H9 (cell line): ENCODE data around the gene CPT1C. TPM values are rescaled to one million over a fixed set of nuclear protein-coding genes. Genes with fewer than 3 reads are reported as not detected.

ENCODE experiments used
- DNase-seq: peaks from one replicate; pipeline ENCODE4 v3.0.0-alpha.2; 2017
- H2AFZ ChIP-seq: one replicate; pipeline ENCODE4 v1.6.1; 2013; ENCODE audit warnings: mild to moderate bottlenecking, low read length, control low read depth, moderate library complexity
- H2AK5ac ChIP-seq: 2 replicates; pipeline ENCODE4 v1.6.1; 2013; ENCODE audit warnings: low read length, control low read depth, mixed read lengths; ENCODE audit not compliant: insufficient read length
- H2BK120ac ChIP-seq: one replicate; pipeline ENCODE4 v1.6.1; 2013; ENCODE audit warnings: low read depth, mild to moderate bottlenecking, low read length, control low read depth, inconsistent platforms; ENCODE audit not compliant: poor library complexity, severe bottlenecking
- H2BK12ac ChIP-seq: 2 replicates; pipeline ENCODE4 v1.6.1; 2013; ENCODE audit warnings: low read length, control low read depth, mixed read lengths, low read depth; ENCODE audit not compliant: insufficient read length
- H2BK15ac ChIP-seq: 2 replicates; pipeline ENCODE4 v1.6.1; 2013; ENCODE audit warnings: low read depth, low read length, control low read depth
- H2BK20ac ChIP-seq: one replicate; pipeline ENCODE4 v1.6.1; 2013; ENCODE audit warnings: low read depth, mild to moderate bottlenecking, low read length, control low read depth, inconsistent platforms; ENCODE audit not compliant: poor library complexity, severe bottlenecking
- H2BK5ac ChIP-seq: 2 replicates; pipeline ENCODE4 v1.6.1; 2013; ENCODE audit warnings: low read length, control low read depth, mixed read lengths; ENCODE audit not compliant: insufficient read length
- H3K14ac ChIP-seq: 2 replicates; pipeline ENCODE4 v1.6.1; 2013; ENCODE audit warnings: low read length, control low read depth; ENCODE audit not compliant: insufficient read depth
- H3K18ac ChIP-seq: 2 replicates; pipeline ENCODE4 v1.6.1; 2013; ENCODE audit warnings: low read depth, mild to moderate bottlenecking, mixed read lengths, low read length, control low read depth; ENCODE audit not compliant: insufficient read length
- H3K23ac ChIP-seq: 2 replicates; pipeline ENCODE4 v1.6.1; 2013; ENCODE audit warnings: low read length, control low read depth, mixed read lengths, low read depth; ENCODE audit not compliant: insufficient read length
- H3K23me2 ChIP-seq: 2 replicates; pipeline ENCODE4 v1.6.1; 2013; ENCODE audit warnings: low read depth, mild to moderate bottlenecking, mixed read lengths, low read length, control low read depth; ENCODE audit not compliant: insufficient read length, poor library complexity, severe bottlenecking
- H3K27ac ChIP-seq: 2 replicates; pipeline ENCODE4 v1.5.1; 2013; ENCODE audit warnings: low read length, control low read depth, mixed read lengths, low read depth; ENCODE audit not compliant: insufficient read length
- H3K27me3 ChIP-seq: 2 replicates; pipeline ENCODE4 v1.6.1; 2013; ENCODE audit warnings: low read length, control low read depth, inconsistent platforms; ENCODE audit not compliant: insufficient read depth
- H3K4ac ChIP-seq: 2 replicates; pipeline ENCODE4 v1.6.1; 2013; ENCODE audit warnings: low read depth, mild to moderate bottlenecking, control low read depth, inconsistent platforms, low read length, moderate library complexity
- H3K4me1 ChIP-seq: 2 replicates; pipeline ENCODE4 v1.6.1; 2013; ENCODE audit warnings: low read length, control low read depth, inconsistent platforms; ENCODE audit not compliant: insufficient read depth
- H3K4me2 ChIP-seq: 2 replicates; pipeline ENCODE4 v1.6.1; 2013; ENCODE audit warnings: low read length, control low read depth, mixed read lengths; ENCODE audit not compliant: insufficient read length, insufficient read depth
- H3K56ac ChIP-seq: 2 replicates; pipeline ENCODE4 v1.6.1; 2013; ENCODE audit warnings: low read depth, mild to moderate bottlenecking, mixed read lengths, low read length, control low read depth; ENCODE audit not compliant: insufficient read length
- H3K79me1 ChIP-seq: 2 replicates; pipeline ENCODE4 v1.6.1; 2013; ENCODE audit warnings: low read depth, mild to moderate bottlenecking, moderate library complexity, low read length, control low read depth, inconsistent platforms; ENCODE audit not compliant: insufficient read depth, poor library complexity, severe bottlenecking
- H3K79me2 ChIP-seq: 2 replicates; pipeline ENCODE4 v1.6.1; 2013; ENCODE audit warnings: low read length, control low read depth, inconsistent platforms; ENCODE audit not compliant: insufficient read depth
- H3K9ac ChIP-seq: 2 replicates; pipeline ENCODE4 v1.6.1; 2013; ENCODE audit warnings: low read length, control low read depth, mixed read lengths; ENCODE audit not compliant: insufficient read length; ENCODE audit errors: extremely low read depth
- H3K9me3 ChIP-seq: one replicate; pipeline ENCODE4 v1.6.1; 2013; ENCODE audit warnings: low read depth, low read length, inconsistent platforms; ENCODE audit not compliant: control insufficient read depth
- H3T11ph ChIP-seq: one replicate; pipeline ENCODE4 v1.6.1; 2013; ENCODE audit warnings: mild to moderate bottlenecking, low read length, control low read depth, inconsistent platforms
- H4K20me1 ChIP-seq: one replicate; pipeline ENCODE4 v1.6.1; 2013; ENCODE audit not compliant: control insufficient read depth, insufficient read length, insufficient read depth
- H4K5ac ChIP-seq: 2 replicates; pipeline ENCODE4 v1.6.1; 2013; ENCODE audit warnings: low read depth, mild to moderate bottlenecking, mixed read lengths, low read length, control low read depth; ENCODE audit not compliant: insufficient read length
- H4K8ac ChIP-seq: replicated peaks from 2 replicates; pipeline ENCODE4 v1.6.1; 2013; ENCODE audit warnings: low read length, control low read depth, mixed read lengths, low read depth; ENCODE audit not compliant: insufficient read length
- H4K91ac ChIP-seq: 2 replicates; pipeline ENCODE4 v1.6.1; 2013; ENCODE audit warnings: low read depth, mild to moderate bottlenecking, moderate library complexity, mixed read lengths, low read length, control low read depth; ENCODE audit not compliant: insufficient read length
- H3K27ac Mint-ChIP-seq, 3 experiments: 2 replicates in 2 of 3; 3 replicates in 1 of 3; pipeline ENCODE4 v1.8.0; 2020 to 2021; ENCODE audit warnings: mixed read lengths in 3 of 3, mild to moderate bottlenecking in 1 of 3, moderate library complexity in 1 of 3
- H3K27me3 Mint-ChIP-seq: 2 replicates; pipeline ENCODE4 v1.8.0; 2021; ENCODE audit warnings: low read depth, mild to moderate bottlenecking, moderate library complexity, mixed read lengths
- H3K36me3 Mint-ChIP-seq, 3 experiments: 2 replicates in 2 of 3; 3 replicates in 1 of 3; pipeline ENCODE4 v1.8.0; 2020 to 2021; ENCODE audit warnings: low read depth in 3 of 3, mixed read lengths in 3 of 3; ENCODE audit not compliant: insufficient read depth in 1 of 3
- H3K4me1 Mint-ChIP-seq, 2 experiments: 2 replicates each; pipeline ENCODE4 v1.8.0; 2020; ENCODE audit warnings: mixed read lengths in 2 of 2
- H3K4me3 Mint-ChIP-seq, 2 experiments: 2 replicates in 1 of 2; 3 replicates in 1 of 2; pipeline ENCODE4 v1.8.0; 2020 to 2021; ENCODE audit warnings: mild to moderate bottlenecking in 2 of 2, mixed read lengths in 2 of 2, moderate library complexity in 1 of 2
- H3K9me3 Mint-ChIP-seq, 2 experiments: 2 replicates in 1 of 2; 3 replicates in 1 of 2; pipeline ENCODE4 v1.8.0; 2020; ENCODE audit warnings: mild to moderate bottlenecking in 2 of 2, mixed read lengths in 2 of 2, moderate library complexity in 1 of 2
- WGBS: extraction: QIAGEN DNeasy Blood & Tissue Kit; methylation state at CpG from one replicate; pipeline ENCODE4 v1.1.7; 2013; ENCODE audit warnings: missing lambda C conversion rate, low lambda C conversion rate, mixed read lengths; ENCODE audit not compliant: insufficient read length; ENCODE audit errors: extremely low coverage; 5-methylcytosine and 5-hydroxymethylcytosine counted together
- total RNA-seq: library from RNA; stranded (reverse); gene quantifications from 2 replicates; pipeline ENCODE4 v1.2.1, GENCODE V29; 2021
- TF ChIP-seq, protein P1 (sequence below): fragments of 200-600 bp; sonication (generic); conservative IDR thresholded peaks from 3 replicates; pipeline ENCODE4 v1.8.0; 2021; ENCODE audit warnings: antibody characterized with exemption, mild to moderate bottlenecking

CPT1C gene
- total RNA-seq, 1 experiment from 2014 or later = 74.6 TPM

DNA sequence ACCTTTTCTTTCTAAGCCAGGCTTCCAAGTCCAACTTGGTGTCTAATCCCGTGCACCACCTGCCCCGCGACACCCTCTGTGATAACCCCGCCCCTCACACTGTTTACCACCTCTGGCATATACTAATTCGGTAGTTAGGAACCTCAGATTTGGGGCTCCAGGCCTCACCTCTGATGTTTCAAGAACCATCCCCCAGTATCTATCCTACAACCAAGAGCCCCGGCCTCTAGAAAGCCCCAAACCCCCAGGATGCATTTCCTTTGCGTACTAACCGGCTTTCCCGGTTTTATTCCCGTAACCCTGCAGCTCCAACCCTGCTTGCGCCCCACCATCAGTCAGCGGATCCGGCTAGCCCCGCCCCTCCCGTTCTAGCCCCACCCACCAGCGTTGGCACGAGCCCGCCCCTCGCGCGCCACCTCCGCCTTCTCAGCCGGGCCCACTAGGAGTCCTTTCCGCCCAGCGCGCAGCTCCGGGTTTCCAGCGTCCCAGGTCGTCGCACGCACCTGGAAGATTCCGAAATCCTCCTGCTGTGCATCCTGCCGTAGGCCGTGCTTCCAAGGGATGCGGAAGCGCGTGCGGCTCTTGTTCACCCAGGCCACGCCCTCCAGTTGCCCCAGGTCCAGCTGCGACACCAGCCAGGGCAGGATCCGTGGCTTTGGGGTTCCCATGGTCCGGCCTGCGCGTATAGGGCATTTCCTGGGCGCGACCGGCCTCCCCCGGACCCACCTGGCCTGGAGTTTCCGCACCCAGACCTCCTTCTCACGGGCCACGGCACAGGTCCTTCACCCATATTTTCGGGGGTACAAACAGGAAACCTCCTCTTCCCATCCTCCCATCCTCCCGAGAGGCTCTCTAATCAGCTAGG lies 26.5 kb upstream of the CPT1C start:
- Histone ChIP-seq H3K9ac (peak overlapping the region; percentile 88), H3K79me1 (peaks cover 11% of the 10 kb centered on the region), H3K4me2 (peak overlapping the region; percentile 99), H2AK5ac (no peak overlapping the region), H3K4ac (no peak overlapping the region; the same call in 1 of the 2 replicates), H2BK20ac (no peak overlapping the region), H2BK5ac (no peak overlapping the region), H3K9me3 (no peaks in the 10 kb centered on the region), H3K27me3 (no peaks in the 10 kb centered on the region), H2BK12ac (no peak overlapping the region), H3K79me2 (peaks cover 5% of the 10 kb centered on the region; the same call in 1 of the 2 replicates), H2BK120ac (no peak overlapping the region), H3K14ac (peak overlapping the region; percentile 74), H4K20me1 (no peaks in the 10 kb centered on the region), H3T11ph (no peak overlapping the region), H2BK15ac (no peak overlapping the region), H4K8ac (no peak overlapping the region), H3K23me2 (peaks cover 18% of the 10 kb centered on the region), H4K91ac (no peak overlapping the region), H4K5ac (no peak overlapping the region), H3K23ac (peak overlapping the region; percentile 9), H3K4me1 (no peaks in the 10 kb centered on the region), H3K27ac (peak overlapping the region; percentile 54), H3K18ac (peak overlapping the region; percentile 45), H2AFZ (no peak overlapping the region), H3K56ac (no peak overlapping the region)
- WGBS = no CpG with 5 or more reads among the region's 53 CpGs
- H3K27me3 Mint-ChIP-seq = peaks cover 3% of the 10 kb centered on the region
- H3K27ac Mint-ChIP-seq = peak overlapping the region; percentile 96 to 99 (median 96)
- H3K4me1 Mint-ChIP-seq = peaks cover 12 to 34% of the 10 kb centered on the region in 2 experiments
- DNase-seq = peak; percentile 96
- TF ChIP-seq, protein P1, sequence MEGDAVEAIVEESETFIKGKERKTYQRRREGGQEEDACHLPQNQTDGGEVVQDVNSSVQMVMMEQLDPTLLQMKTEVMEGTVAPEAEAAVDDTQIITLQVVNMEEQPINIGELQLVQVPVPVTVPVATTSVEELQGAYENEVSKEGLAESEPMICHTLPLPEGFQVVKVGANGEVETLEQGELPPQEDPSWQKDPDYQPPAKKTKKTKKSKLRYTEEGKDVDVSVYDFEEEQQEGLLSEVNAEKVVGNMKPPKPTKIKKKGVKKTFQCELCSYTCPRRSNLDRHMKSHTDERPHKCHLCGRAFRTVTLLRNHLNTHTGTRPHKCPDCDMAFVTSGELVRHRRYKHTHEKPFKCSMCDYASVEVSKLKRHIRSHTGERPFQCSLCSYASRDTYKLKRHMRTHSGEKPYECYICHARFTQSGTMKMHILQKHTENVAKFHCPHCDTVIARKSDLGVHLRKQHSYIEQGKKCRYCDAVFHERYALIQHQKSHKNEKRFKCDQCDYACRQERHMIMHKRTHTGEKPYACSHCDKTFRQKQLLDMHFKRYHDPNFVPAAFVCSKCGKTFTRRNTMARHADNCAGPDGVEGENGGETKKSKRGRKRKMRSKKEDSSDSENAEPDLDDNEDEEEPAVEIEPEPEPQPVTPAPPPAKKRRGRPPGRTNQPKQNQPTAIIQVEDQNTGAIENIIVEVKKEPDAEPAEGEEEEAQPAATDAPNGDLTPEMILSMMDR = peak; percentile 14; the same call in 2 of the 3 replicates
- H3K9me3 Mint-ChIP-seq = peaks cover 7 to 8% of the 10 kb centered on the region in 2 experiments
- H3K36me3 Mint-ChIP-seq = peaks cover 41 to 61% (median 59%) of the 10 kb centered on the region in 3 experiments
- H3K4me3 Mint-ChIP-seq = peak overlapping the region; percentile 99 to 100
